Left renal cortex interstitium (tissue), 4 donors: ENCODE measurements around the gene CIDEB. TPM values are rescaled to one million over a fixed set of nuclear protein-coding genes. Genes with fewer than 3 reads are reported as not detected.
"Not testable (repeated sequence)": the region's sequence is repeated elsewhere in the genome, so short reads cannot be mapped to it uniquely, and the experiment has no call there.

Experiments used
- DNase-seq, 4 donors: peaks; one replicate each; pipeline ENCODE4 v3.0.0-alpha.2; 2013; ENCODE audit warnings: low read depth in 4 of 4, low spot score in 2 of 4, missing footprints in 1 of 4
- polyA plus RNA-seq, 4 donors: library from polyadenylated mRNA; unstranded; fragments of 120-200 nt; gene quantifications; one replicate each; pipeline ENCODE4 v1.2.1, GENCODE V29; 2013; ENCODE audit not compliant: insufficient read length in 4 of 4

Gene CIDEB
- polyA plus RNA-seq, 4 donors: 22.4 to 25.3 (median 23.9) TPM

GRCh38 chr14:24334431-24335291 is 26.9 kb upstream of the CIDEB start, which contains the start of gene ADCY4:
Gene ADCY4 (minus strand): TSS chr14:24335071. CDS start chr14:24334652, 419 bp downstream.
- no peak for DNase-seq

GRCh38 chr14:24332268-24332993 is 24.7 kb upstream of the CIDEB start:
- DNase-seq: no peak

- no peak for DNase-seq
Observed at GRCh38 chr14:24331731-24332267, 24.0 kb upstream of the CIDEB start.

- DNase-seq: no peak
Observed at GRCh38 chr14:24330973-24331674, 23.3 kb upstream of the CIDEB start.

GRCh38 chr14:24329736-24330135 is 22.0 kb upstream of the CIDEB start:
- no peak for DNase-seq

- DNase-seq: no peak
Observed at GRCh38 chr14:24329073-24329663, 21.4 kb upstream of the CIDEB start.

GRCh38 chr14:24327914-24328313 is 20.1 kb upstream of the CIDEB start:
- DNase-seq: not testable (repeated sequence)

- no peak for DNase-seq
Observed at GRCh38 chr14:24327303-24327702, 19.5 kb upstream of the CIDEB start.

- DNase-seq: no peak
Observed at GRCh38 chr14:24325963-24326362, 18.2 kb upstream of the CIDEB start.

GRCh38 chr14:24325041-24325530 is 17.3 kb upstream of the CIDEB start:
- no peak for DNase-seq

- DNase-seq: no peak
Observed at GRCh38 chr14:24324024-24324423, 16.2 kb upstream of the CIDEB start.

- DNase-seq: no peak
Observed at GRCh38 chr14:24323341-24323740, 15.6 kb upstream of the CIDEB start.

- DNase-seq: no peak
Observed at GRCh38 chr14:24322672-24323071, 14.9 kb upstream of the CIDEB start.

GRCh38 chr14:24321212-24321975 is 13.6 kb upstream of the CIDEB start:
- no peak for DNase-seq

GRCh38 chr14:24317141-24317928 is 9.6 kb upstream of the CIDEB start:
- DNase-seq: no peak

- DNase-seq: no peak
Observed at GRCh38 chr14:24316597-24316950, 8.8 kb upstream of the CIDEB start.

GRCh38 chr14:24315807-24316596 is 8.2 kb upstream of the CIDEB start:
- no peak for DNase-seq

- DNase-seq: no peak
Observed at GRCh38 chr14:24315243-24315806, 7.5 kb upstream of the CIDEB start.
